GM19035 (cell line): ENCODE results near the gene RAB7B.

Experiments used
- ATAC-seq: cut with Tn5 transposase; IDR thresholded peaks from one replicate; pipeline ENCODE4 v1.9.1; 2021; ENCODE audit not compliant: unreplicated experiment

Gene RAB7B

DNA sequence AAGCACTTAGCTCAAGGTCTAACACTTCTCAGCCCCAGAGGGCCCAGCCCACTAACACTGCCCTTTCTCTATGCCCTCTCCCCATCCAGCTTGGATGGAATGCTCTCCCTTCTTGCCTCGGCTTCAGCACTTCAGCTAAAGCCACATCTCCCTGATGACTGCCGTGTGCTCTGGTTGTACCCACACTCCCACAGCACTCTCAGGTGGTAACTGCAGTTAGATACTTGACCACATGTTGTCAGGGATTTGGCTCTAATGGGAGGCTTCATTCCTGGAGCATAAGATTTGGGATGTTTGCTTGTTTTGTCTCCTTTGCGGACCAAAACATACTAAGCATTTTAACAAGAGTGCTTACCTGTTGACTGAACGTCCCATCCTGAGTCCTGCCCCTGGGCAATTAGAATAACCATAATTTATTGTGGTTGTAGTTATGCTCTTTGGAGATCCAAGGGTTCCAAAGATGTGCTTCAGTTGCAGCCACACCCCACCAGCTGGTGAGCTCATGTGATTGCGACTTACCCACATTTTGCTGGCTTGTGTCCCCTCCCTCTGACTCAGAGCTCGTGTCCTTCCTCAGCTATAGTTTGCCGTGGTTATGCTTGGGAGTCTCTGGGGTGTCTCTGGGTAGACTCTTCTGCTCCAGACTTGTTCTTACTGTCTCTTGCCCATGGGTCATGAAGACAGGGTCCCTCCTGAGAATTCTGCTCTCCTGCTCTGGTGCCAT lies 52.2 kb downstream of the RAB7B start:
- no peak for ATAC-seq

DNA sequence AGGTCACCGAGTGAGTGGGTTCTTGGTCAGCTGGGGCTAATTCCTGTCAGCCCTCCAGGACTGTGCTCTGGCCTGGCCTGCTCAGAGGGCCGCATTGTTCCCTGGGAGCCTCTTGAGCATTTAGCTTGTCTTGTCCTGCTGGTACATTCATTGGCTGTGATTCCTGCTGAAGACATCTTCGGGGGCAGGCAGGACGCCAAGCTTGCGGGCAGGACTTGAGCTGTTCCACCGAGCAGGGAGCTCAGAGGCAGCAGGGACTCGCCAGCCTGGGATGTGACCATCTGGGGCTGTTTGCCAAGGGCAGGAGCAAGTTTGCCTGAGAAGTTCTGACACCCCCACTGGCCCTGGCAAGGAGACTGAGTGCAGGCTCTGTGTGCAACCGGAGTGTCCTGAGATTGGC lies 52.9 kb downstream of the RAB7B start:
- no peak for ATAC-seq

DNA sequence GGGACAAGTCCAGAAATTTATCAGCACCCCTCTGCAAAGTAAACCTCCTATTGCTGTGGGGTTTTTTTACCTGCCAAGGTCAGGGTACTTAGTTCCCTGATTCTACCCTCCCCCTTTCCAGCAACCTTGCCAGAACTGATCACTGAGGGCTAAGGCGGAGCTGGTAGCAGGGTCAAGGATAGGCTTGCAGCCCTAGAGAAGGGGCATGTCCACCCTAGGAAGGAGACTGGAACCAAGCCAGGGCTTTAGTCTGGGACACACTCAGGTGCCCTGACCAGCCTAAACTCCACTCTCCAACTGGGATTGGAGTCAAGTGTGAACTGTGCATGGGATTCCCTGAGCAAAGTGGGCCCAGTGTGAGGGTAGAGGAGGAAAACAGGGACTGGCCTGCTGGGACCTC lies 53.4 kb downstream of the RAB7B start:
- ATAC-seq, result no peak

DNA sequence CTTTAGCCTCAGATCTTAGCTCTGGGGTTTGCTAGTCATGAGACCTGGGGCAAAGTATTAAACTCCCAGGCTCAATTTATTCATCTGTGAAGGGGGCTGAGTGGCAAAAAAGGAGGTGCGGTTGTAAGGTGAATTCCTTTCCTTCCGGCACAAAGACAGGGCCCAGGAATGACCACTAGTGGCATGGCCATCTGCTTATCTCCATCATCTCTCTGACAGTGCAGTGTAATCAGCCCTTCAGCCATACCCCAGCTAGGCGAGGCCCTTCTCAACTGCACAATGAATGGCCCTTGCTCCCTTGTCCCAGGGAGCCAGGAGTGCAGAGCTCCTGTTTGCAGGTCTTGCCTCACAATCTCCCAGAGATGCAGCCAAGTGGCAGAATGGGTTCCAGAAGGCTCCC lies 54.3 kb downstream of the RAB7B start:
- ATAC-seq, result no peak

GRCh38 chr1:205948039-205948438 lies 55.2 kb downstream of the RAB7B start:
- ATAC-seq, result no peak

GRCh38 chr1:205947024-205947423 lies 56.2 kb downstream of the RAB7B start:
- ATAC-seq, result no peak

- no peak for ATAC-seq
These were observed 58.1 kb downstream of the RAB7B start for GRCh38 chr1:205945069-205945468.

DNA sequence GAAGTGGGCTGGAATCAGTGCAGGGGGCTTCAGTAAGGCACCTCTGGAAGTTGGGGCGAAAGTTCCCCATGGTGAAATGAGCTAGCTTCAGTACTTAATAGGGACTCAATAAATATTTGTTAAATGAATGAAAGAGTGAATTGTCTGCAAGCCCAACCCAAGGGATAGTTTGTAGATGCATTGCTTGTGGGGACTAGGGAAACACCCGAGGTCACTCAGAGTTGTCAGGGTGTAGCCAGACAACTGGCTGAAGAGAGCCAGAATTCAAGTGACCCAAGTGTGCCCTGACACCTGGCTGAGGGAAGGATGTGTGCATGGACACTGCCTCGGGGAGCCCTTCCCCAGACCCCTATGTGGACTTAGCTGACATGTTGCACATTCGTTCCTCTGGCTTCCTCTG lies 58.7 kb downstream of the RAB7B start:
- no peak for ATAC-seq

GRCh38 chr1:205943245-205943644 lies 60.0 kb downstream of the RAB7B start, which contains the start of gene SLC26A9:
Gene SLC26A9, minus strand, starts transcription at chr1:205943456. Its CDS starts 7,636 bp downstream, at chr1:205935820.
- ATAC-seq, result no peak

DNA sequence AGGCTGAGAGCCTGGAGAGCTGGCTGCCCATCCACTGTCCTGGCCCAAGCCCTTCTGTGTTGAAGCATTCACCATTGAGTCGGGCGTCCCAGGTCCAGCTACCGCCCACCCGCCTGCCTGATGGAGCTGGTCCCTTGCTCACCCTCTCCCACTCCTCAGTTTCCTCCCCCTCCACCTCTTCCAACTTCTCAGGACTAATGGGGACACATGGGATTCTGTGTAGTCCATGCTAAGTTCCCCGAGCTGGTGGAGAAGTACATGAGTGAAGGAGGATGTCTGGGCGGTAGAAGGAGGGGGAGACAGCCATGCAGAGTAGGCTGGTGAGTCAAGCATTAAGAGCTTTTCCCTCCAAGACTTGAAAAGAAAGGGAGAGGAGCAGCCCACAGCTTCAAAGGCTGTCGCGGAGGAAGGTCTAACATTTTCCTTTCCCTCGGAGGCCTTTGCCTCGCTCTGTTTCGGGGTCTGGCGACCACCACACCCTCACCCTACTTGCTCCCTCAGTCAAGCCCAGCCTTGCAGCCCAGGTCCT lies 60.5 kb downstream of the RAB7B start:
- no peak for ATAC-seq

GRCh38 chr1:205940710-205941109 lies 62.5 kb downstream of the RAB7B start:
- ATAC-seq, result no peak

DNA sequence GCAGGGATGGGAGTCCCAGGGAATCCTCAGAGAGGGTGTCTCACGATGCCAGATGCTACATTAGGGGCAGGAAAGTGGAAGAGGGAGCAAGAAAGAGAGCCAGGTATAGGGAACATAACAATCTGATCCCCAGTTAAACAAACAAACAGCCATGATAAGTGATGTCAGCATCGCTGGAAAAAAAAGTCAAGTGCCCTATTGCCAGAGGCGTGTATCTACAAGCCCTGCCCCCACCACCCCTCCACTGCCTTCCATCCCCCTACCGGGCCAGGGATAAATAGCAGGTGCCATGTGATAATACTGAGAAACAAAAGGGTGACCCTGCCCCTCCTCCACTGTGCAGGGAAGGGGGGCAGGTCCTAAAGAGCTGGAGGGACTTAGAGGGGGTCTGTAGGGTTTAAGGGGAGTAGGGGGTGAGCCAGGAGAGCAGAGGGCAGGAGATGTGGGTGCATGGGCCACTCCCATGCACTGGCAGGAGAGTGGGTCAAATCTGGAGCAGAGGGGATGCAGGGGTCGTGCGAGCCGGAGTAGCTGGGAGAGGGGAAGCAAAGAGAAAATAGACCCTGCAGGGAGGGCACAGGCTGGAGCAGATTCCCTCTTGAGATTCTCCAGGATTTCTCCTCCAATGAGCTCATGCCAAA lies 63.4 kb downstream of the RAB7B start:
- ATAC-seq, result no peak

GRCh38 chr1:205938682-205939081 lies 64.5 kb downstream of the RAB7B start:
- ATAC-seq, result no peak

GRCh38 chr1:205936846-205937586 lies 66.2 kb downstream of the RAB7B start:
- no peak for ATAC-seq

GRCh38 chr1:205936311-205936710 lies 66.9 kb downstream of the RAB7B start:
- ATAC-seq, result no peak

GRCh38 chr1:205935869-205936268 lies 67.3 kb downstream of the RAB7B start:
- no peak for ATAC-seq

GRCh38 chr1:205934788-205935187 lies 68.4 kb downstream of the RAB7B start:
- no peak for ATAC-seq

- no peak for ATAC-seq
These were observed 69.2 kb downstream of the RAB7B start for GRCh38 chr1:205933671-205934618.

GRCh38 chr1:205932776-205933175 lies 70.4 kb downstream of the RAB7B start:
- ATAC-seq, result no peak

- no peak for ATAC-seq
These were observed 72.4 kb downstream of the RAB7B start for GRCh38 chr1:205930799-205931281.
